HG03342 (cell line): ENCODE data around the gene PYGO2.
A peak's percentile ranks its signal among the peaks of the same experiment; 100 is the strongest.

Experiments
- ATAC-seq: cut with Tn5 transposase; IDR thresholded peaks from one replicate; pipeline ENCODE4 v1.9.1; 2021; ENCODE audit warnings: mild to moderate bottlenecking, moderate library complexity; ENCODE audit not compliant: unreplicated experiment

PYGO2 gene

GRCh38 chr1:154966111-154966510 lies 4.5 kb upstream of the PYGO2 start:
- no peak for ATAC-seq

- ATAC-seq: no peak
Observed at GRCh38 chr1:154964359-154964758, 2.8 kb upstream of the PYGO2 start.

GRCh38 chr1:154963643-154964042 lies 2.1 kb upstream of the PYGO2 start:
- ATAC-seq: no peak

- ATAC-seq: no peak
Observed at GRCh38 chr1:154962795-154963330, 1.3 kb upstream of the PYGO2 start.

- ATAC-seq: peak; percentile 11
Observed at GRCh38 chr1:154962156-154962749, 671 bp upstream of the PYGO2 start.

- ATAC-seq: no peak
Observed at GRCh38 chr1:154960446-154961136, 991 bp downstream of the PYGO2 start.

GRCh38 chr1:154959426-154959780 lies 2.2 kb downstream of the PYGO2 start:
- ATAC-seq: no peak

GRCh38 chr1:154958681-154959425 lies 2.7 kb downstream of the PYGO2 start:
- no peak for ATAC-seq

- ATAC-seq: no peak
Observed at GRCh38 chr1:154958036-154958435, 3.5 kb downstream of the PYGO2 start.

- ATAC-seq: no peak
Observed at GRCh38 chr1:154957091-154957657, 4.4 kb downstream of the PYGO2 start.

GRCh38 chr1:154956544-154956941 lies 5.0 kb downstream of the PYGO2 start:
- no peak for ATAC-seq

GRCh38 chr1:154955718-154956543 lies 5.7 kb downstream of the PYGO2 start, which contains the start of gene PBXIP1:
TSS of gene PBXIP1 (minus strand) at chr1:154956099. CDS start at chr1:154953721, 2,378 bp downstream.
- ATAC-seq: peak; percentile 46

GRCh38 chr1:154955039-154955717 lies 6.4 kb downstream of the PYGO2 start:
- ATAC-seq: peak; percentile 62

GRCh38 chr1:154954541-154954940 lies 7.0 kb downstream of the PYGO2 start:
- no peak for ATAC-seq

- ATAC-seq: no peak
Observed at GRCh38 chr1:154953611-154954038, 8.0 kb downstream of the PYGO2 start.

GRCh38 chr1:154952664-154953063 lies 8.9 kb downstream of the PYGO2 start:
- no peak for ATAC-seq

GRCh38 chr1:154951901-154952657 lies 9.5 kb downstream of the PYGO2 start:
- ATAC-seq: no peak

GRCh38 chr1:154948079-154948478 lies 13.5 kb downstream of the PYGO2 start:
- ATAC-seq: no peak
